Fibroblast of skin of right quadriceps (primary cell): ENCODE measurements around the gene ADCY3.

Experiments used
- DNase-seq: peaks from one replicate; pipeline ENCODE4 v3.0.0-alpha.2; 2013

The ADCY3 gene

GRCh38 chr2:24899361-24899910, 20.6 kb downstream of the ADCY3 start:
- DNase-seq: no peak

- no peak for DNase-seq
Measured at GRCh38 chr2:24898122-24899109, 21.6 kb downstream of the ADCY3 start.

- no peak for DNase-seq
Measured at GRCh38 chr2:24894750-24895149, 25.3 kb downstream of the ADCY3 start.

GRCh38 chr2:24893934-24894333, 26.1 kb downstream of the ADCY3 start:
- DNase-seq: no peak

GRCh38 chr2:24892928-24893327, 27.1 kb downstream of the ADCY3 start:
- DNase-seq: no peak

GRCh38 chr2:24891201-24891600, 28.8 kb downstream of the ADCY3 start:
- no peak for DNase-seq

GRCh38 chr2:24889221-24889620, 30.8 kb downstream of the ADCY3 start:
- DNase-seq: no peak

GRCh38 chr2:24888177-24888576, 31.9 kb downstream of the ADCY3 start:
- DNase-seq: no peak

GRCh38 chr2:24887307-24887874, 32.6 kb downstream of the ADCY3 start:
- no peak for DNase-seq

- peak; percentile 20 for DNase-seq
Measured at GRCh38 chr2:24886691-24887304, 33.2 kb downstream of the ADCY3 start.

- no peak for DNase-seq
Measured at GRCh38 chr2:24886126-24886501, 33.9 kb downstream of the ADCY3 start.

- DNase-seq: no peak
Measured at GRCh38 chr2:24885221-24886125, 34.6 kb downstream of the ADCY3 start.

GRCh38 chr2:24883946-24884345, 36.1 kb downstream of the ADCY3 start:
- DNase-seq: peak; percentile 47

GRCh38 chr2:24881623-24882022, 38.4 kb downstream of the ADCY3 start:
- DNase-seq: no peak

GRCh38 chr2:24881158-24881557, 38.9 kb downstream of the ADCY3 start:
- no peak for DNase-seq

GRCh38 chr2:24878341-24878740, 41.7 kb downstream of the ADCY3 start:
- DNase-seq: no peak

GRCh38 chr2:24877646-24878045, 42.4 kb downstream of the ADCY3 start:
- DNase-seq: no peak

- no peak for DNase-seq
Measured at GRCh38 chr2:24877067-24877466, 43.0 kb downstream of the ADCY3 start.

- DNase-seq: no peak
Measured at GRCh38 chr2:24875901-24876300, 44.1 kb downstream of the ADCY3 start.

- DNase-seq: peak; percentile 36
Measured at GRCh38 chr2:24875272-24875671, 44.8 kb downstream of the ADCY3 start.

- DNase-seq: no peak
Measured at GRCh38 chr2:24874035-24874434, 46.0 kb downstream of the ADCY3 start.

- DNase-seq: no peak
Measured at GRCh38 chr2:24873619-24874018, 46.4 kb downstream of the ADCY3 start.
